Dermis lymphatic vessel endothelial cell (primary cell): Measurements from ENCODE around the gene UQCRH. TPM values are rescaled to one million over a fixed set of nuclear protein-coding genes. Genes with fewer than 3 reads are reported as not detected.

Experiments used
- total RNA-seq: library from RNA; depleted of rRNA; stranded (reverse); fragments of >200 nt; gene quantifications from 2 replicates; pipeline ENCODE4 v1.2.1, GENCODE V29; 2014

UQCRH gene
- total RNA-seq: 383 and 442 TPM in 2 replicates

GRCh38 chr1:46303038-46303871 lies at the start of gene UQCRH, which contains the start of gene LRRC41:
Gene UQCRH (plus strand): TSS chr1:46303698. CDS start chr1:46303767, 69 bp downstream.
Gene LRRC41 (minus strand): TSS chr1:46303616. CDS start chr1:46303322, 294 bp downstream.

DNA sequence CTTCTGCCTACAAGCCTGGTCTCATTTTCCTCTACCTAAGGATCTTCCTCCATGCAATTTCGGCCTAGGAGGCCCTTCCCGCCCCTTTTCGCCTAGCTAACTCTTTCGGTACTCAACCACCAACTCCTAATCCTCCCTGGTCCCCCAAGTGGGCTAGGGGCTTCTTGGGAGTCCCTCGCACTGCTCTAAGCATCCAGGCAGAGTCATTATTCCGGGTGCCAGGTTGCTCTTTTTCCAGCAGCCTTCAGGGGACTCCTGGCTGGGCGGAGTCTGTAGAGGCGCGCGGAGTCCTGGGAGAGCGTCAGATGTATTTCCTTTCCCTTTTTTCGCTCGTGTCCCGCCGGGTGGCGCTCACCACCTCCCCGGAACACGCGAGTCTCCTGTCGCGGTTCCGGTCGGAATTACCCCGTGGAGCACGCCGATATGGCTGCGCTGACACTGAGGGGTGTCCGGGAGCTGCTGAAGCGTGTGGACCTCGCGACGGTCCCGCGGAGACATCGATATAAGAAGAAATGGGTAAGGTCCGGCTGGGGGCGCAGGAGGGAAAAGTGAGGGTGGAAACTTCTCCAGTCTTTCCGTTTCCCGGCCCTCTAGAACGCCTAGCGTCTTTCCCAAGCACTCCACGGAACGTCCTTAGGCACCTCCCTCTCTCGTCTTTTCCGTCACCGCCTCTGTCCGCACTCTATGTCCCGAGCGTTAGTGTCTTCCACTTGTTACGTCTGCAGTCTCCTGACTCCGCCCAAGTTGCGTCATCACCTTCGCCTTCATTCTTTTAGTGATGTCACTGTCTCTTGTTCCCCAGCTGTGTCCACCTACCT lies 37.1 kb downstream of the UQCRH start, which contains the start of gene NSUN4:
TSS of gene NSUN4 (plus strand) at position 404 of the 818 bp plus-strand sequence. CDS start at position 424, 20 bp downstream.

Other genes starting within 250 kb of the UQCRH start
- 22.8 and 33.5 TPM in 2 replicates for gene PIK3R3, start 171.1 kb upstream of the UQCRH start, total RNA-seq
- gene TSPAN1, start 128.6 kb upstream of the UQCRH start, total RNA-seq: 0.09 and 0.33 TPM in 2 replicates
- gene P3R3URF, start 127.2 kb upstream of the UQCRH start, total RNA-seq: not detected in 2 replicates
- gene POMGNT1, start 105.3 kb upstream of the UQCRH start, total RNA-seq: 27.6 and 30.2 TPM in 2 replicates
- gene LURAP1, start 100.4 kb upstream of the UQCRH start, total RNA-seq: 0.54 and 0.77 TPM in 2 replicates
- gene RAD54L, start 55.9 kb upstream of the UQCRH start, total RNA-seq: 0.65 and 0.69 TPM in 2 replicates
- 42.7 and 48.5 TPM in 2 replicates for gene LRRC41, start 82 bp upstream of the UQCRH start, total RNA-seq
- 22.2 and 22.5 TPM in 2 replicates for gene NSUN4, start 37.1 kb downstream of the UQCRH start, total RNA-seq
- 0.52 and 1.1 TPM in 2 replicates for gene FAAH, start 90.6 kb downstream of the UQCRH start, total RNA-seq
- gene DMBX1, start 186.1 kb downstream of the UQCRH start, total RNA-seq: not detected in 2 replicates
- not detected in 2 replicates for gene KNCN, start 247.9 kb downstream of the UQCRH start, total RNA-seq